ENCODE measurements around the gene SYT7.

DNA sequence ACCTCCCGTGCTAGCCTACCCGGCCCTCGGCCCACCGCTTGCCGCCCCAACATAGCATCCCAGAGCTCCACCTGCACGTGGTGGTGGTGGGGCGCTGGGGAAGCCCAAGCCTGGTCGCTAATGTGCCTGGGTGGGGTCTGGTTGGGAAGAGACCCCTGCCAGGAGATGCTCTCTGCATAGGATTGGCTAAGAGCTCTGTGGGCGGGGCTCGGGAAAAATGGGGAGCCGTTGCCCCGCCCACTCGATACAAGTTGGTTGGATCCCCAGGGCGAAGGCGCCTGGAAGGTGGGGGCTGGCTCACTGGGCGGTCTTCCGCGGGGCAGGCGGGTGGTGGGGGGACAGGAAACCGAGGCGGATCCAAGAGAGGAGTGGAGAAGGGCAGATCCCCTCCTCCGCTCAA is 64.7 kb downstream of the SYT7 start:
- TF ChIP-seq, protein P1, sequence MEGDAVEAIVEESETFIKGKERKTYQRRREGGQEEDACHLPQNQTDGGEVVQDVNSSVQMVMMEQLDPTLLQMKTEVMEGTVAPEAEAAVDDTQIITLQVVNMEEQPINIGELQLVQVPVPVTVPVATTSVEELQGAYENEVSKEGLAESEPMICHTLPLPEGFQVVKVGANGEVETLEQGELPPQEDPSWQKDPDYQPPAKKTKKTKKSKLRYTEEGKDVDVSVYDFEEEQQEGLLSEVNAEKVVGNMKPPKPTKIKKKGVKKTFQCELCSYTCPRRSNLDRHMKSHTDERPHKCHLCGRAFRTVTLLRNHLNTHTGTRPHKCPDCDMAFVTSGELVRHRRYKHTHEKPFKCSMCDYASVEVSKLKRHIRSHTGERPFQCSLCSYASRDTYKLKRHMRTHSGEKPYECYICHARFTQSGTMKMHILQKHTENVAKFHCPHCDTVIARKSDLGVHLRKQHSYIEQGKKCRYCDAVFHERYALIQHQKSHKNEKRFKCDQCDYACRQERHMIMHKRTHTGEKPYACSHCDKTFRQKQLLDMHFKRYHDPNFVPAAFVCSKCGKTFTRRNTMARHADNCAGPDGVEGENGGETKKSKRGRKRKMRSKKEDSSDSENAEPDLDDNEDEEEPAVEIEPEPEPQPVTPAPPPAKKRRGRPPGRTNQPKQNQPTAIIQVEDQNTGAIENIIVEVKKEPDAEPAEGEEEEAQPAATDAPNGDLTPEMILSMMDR (IDR thresholded peaks at IDR 0.05), result no peak
- TF ChIP-seq POLR2A (IDR thresholded peaks at IDR 0.05), result no peak

Measured in heart left ventricle (tissue), 13 donors.